Keratinocyte (primary cell): ENCODE data around the gene CCDC97.

ENCODE experiments used
- CTCF ChIP-seq, 3 experiments: IDR thresholded peaks in 1 of 3; conservative IDR thresholded peaks in 1 of 3; optimal IDR thresholded peaks in 1 of 3; 2 replicates in 2 of 3; 3 replicates in 1 of 3; pipeline versions ENCODE3 to v1.5.1; 2011; ENCODE audit warnings: low read length in 3 of 3, mild to moderate bottlenecking in 3 of 3, moderate library complexity in 2 of 3, control low read depth in 1 of 3, inconsistent platforms in 1 of 3; ENCODE audit not compliant: insufficient read depth in 2 of 3; ENCODE audit errors: extremely low read depth in 1 of 3
- EZH2 ChIP-seq: IDR thresholded peaks from one replicate; pipeline ENCODE4 v1.6.1; 2012; ENCODE audit warnings: inconsistent platforms, mild to moderate bottlenecking, low read length, moderate library complexity

DNA sequence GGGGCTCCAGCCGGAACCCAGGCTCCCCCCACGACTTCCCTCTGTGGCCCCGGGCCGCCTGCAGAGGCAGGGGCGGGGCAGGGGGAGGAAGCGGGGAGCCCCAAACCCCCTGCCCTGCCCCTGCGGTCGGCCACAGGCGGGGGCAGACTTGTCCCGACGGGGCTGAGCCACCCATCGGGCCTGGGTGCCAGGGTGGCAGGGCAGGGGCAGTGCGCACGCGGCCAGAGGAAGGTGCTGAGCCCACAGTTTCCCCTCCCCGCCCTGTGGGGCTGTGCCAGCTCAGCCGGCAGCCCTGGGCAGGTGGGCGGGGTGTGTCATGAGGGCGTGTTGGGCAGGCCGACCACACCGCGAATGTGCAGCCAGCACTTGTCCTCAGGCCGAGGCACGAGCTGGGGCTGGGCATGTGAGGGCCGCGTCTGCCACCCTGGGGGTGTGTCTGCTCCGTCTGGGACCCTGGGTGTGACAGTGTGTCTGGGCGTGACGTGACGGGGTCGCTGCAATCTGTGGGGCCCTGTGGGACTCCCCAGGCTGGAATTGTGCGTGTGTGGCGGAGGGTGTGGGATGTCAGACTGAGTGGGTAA lies 17.7 kb downstream of the CCDC97 start:
- TF ChIP-seq CTCF (optimal IDR thresholded peaks at IDR 0.05 in 1 of 3, IDR thresholded peaks at IDR 0.05 in 1 of 3, conservative IDR thresholded peaks at IDR 0.05 in 1 of 3; ENCODE audit: extremely low read depth in 1 of 3, insufficient read depth in 2 of 3, low read length in 3 of 3): peak in 1 of 3 experiments; percentile 0
- no peak for TF ChIP-seq EZH2
